Small intestine (tissue), 7 donors: ENCODE data around the gene CASK. TPM values are rescaled to one million over a fixed set of nuclear protein-coding genes. Genes with fewer than 3 reads are reported as not detected.
"Not testable (repeated sequence)": the region's sequence is repeated elsewhere in the genome, so short reads cannot be mapped to it uniquely, and the experiment has no call there.

Experiments
- DNase-seq, 2 donors: peaks; one replicate each; pipeline versions ENCODE4 v3.0.0 to v3.0.0-alpha.2; 2013
- FAIRE-seq: peaks from 2 replicates; lab custom pipeline; 2012; peaks lifted over from hg19 to GRCh38; lab: Jason Lieb, UNC
- H3K27ac ChIP-seq, 3 donors: one replicate each; pipeline ENCODE4 v1.5.1; 2013; ENCODE audit warnings: low read length in 2 of 3, mild to moderate bottlenecking in 2 of 3, control low read depth in 1 of 3, inconsistent platforms in 1 of 3, low read depth in 1 of 3, moderate library complexity in 1 of 3
- H3K27me3 ChIP-seq, 3 donors: one replicate each; pipeline ENCODE4 v1.6.1; 2013; ENCODE audit warnings: low read length in 3 of 3, inconsistent platforms in 1 of 3; ENCODE audit not compliant: control insufficient read depth in 3 of 3, insufficient read depth in 3 of 3
- H3K36me3 ChIP-seq, 3 donors: one replicate each; pipeline ENCODE4 v1.6.1; 2013; ENCODE audit warnings: low read length in 3 of 3, inconsistent platforms in 1 of 3, low read depth in 1 of 3, mild to moderate bottlenecking in 1 of 3, moderate library complexity in 1 of 3; ENCODE audit not compliant: control insufficient read depth in 3 of 3, insufficient read depth in 2 of 3
- H3K4me1 ChIP-seq, 3 donors: one replicate each; pipeline ENCODE4 v1.6.1; 2013; ENCODE audit warnings: low read length in 2 of 3, inconsistent platforms in 1 of 3, low read depth in 1 of 3, mild to moderate bottlenecking in 1 of 3, moderate library complexity in 1 of 3; ENCODE audit not compliant: control insufficient read depth in 3 of 3, insufficient read depth in 2 of 3
- H3K4me3 ChIP-seq, 3 donors: one replicate each; pipeline ENCODE4 v1.5.1; 2013; ENCODE audit warnings: low read length in 3 of 3, control low read depth in 1 of 3, inconsistent platforms in 1 of 3, low read depth in 1 of 3, mild to moderate bottlenecking in 1 of 3, moderate library complexity in 1 of 3
- H3K9me3 ChIP-seq, 2 donors: one replicate each; pipeline ENCODE4 v1.6.1; 2013; ENCODE audit warnings: low read depth in 1 of 2, low read length in 1 of 2; ENCODE audit not compliant: control insufficient read depth in 2 of 2, insufficient read depth in 1 of 2
- WGBS, 3 donors: extraction: QIAGEN DNeasy Blood & Tissue Kit; methylation state at CpG; one replicate each; pipeline ENCODE4 v1.1.7; 2013; 5-methylcytosine and 5-hydroxymethylcytosine counted together
- polyA plus RNA-seq, 4 donors: library from polyadenylated mRNA; stranded (reverse) in 3 of 4; unstranded in 1 of 4; fragments of 200-250 nt in 3 of 4; fragments of 120-200 nt in 1 of 4; gene quantifications; one replicate each; pipeline versions ENCODE4 v1.2.1 to v1.2.3, GENCODE V29; 2013
- donor health status: healthy with polysubstance abuse.
- donor health status: control.
- donor health status: control.
- donor health status: Bipolar disorder and iron deficiency.
- donor health status: healthy.

Gene CASK
- polyA plus RNA-seq, 4 donors, result 16.5 to 77.8 (median 25.2) TPM

DNA sequence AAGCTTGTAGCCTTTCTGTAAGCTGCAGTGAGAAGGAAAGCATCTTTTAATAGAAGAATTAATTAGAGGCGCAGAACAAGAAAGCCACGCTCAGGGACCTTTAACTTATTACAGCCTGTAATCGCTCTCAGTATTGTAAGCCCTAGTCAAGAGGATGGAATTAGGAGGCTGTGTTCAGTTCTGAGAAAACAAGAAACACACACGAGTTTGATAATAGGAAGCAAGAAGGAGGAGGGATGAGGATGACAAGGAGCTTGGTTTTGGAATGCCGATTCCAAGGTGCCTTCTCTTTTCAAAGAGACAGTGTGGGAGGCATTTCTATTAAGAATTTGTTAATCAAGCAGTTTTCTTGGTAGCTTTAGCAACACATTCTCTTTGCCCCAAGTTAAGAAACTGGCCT, 406.9 kb downstream of the CASK start:
- FAIRE-seq (no peak), DNase-seq (no peak)
- no peaks in the 10 kb centered on the region for H3K4me1 ChIP-seq
- H3K27ac ChIP-seq, result no peak overlapping the region
- H3K27me3 ChIP-seq, result no peaks in the 10 kb centered on the region
- H3K9me3 ChIP-seq, result no peaks in the 10 kb centered on the region
- H3K36me3 ChIP-seq, result peaks cover 0 to 22% (median 0%) of the 10 kb centered on the region in 3 donors
- WGBS, 3 donors, result 81 to 84% (median 83%) methylated on average over 5 of the region's 5 CpGs
- H3K4me3 ChIP-seq, result no peak overlapping the region

- Histone ChIP-seq H3K27me3 (no peaks in the 10 kb centered on the region), H3K36me3 (peaks cover 0 to 16% (median 0%) of the 10 kb centered on the region in 3 donors), H3K4me3 (no peak overlapping the region), H3K27ac (no peak overlapping the region), H3K4me1 (no peaks in the 10 kb centered on the region), H3K9me3 (no peaks in the 10 kb centered on the region)
- DNase-seq (no peak), FAIRE-seq (no peak)
- 82 to 96% (median 92%) methylated on average over 12 of the region's 12 CpGs for WGBS, 3 donors
These were observed 408.0 kb downstream of the CASK start for GRCh38 chrX:41515376-41515775.

DNA sequence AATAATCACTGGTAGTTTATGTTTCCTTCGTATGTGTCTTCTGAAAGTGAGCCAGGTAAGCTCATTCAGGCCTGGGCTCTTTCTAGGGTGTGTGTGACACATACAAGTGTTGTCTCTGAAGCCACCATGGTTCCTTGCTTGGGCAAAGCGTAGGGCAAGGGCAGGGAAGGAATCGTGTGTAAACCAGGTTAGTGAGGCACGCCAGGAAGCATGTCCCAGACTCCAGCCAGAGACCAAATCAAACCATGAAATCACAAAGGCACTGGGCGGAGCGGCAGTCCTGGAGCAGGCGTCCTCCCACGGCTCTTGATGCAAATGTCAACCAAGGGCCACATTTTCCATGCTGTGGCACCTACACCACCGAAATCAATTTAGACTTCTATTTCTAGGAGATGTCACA, 409.2 kb downstream of the CASK start:
- 78 to 82% (median 79%) methylated on average over 9 of the region's 9 CpGs for WGBS, 3 donors

GRCh38 chrX:41512853-41513252, 410.5 kb downstream of the CASK start:
- WGBS, 3 donors, result 83 to 88% (median 87%) methylated on average over 7 of the region's 7 CpGs
- H3K9me3 ChIP-seq, H3K36me3 ChIP-seq, DNase-seq, H3K4me3 ChIP-seq, FAIRE-seq, H3K27ac ChIP-seq, H3K4me1 ChIP-seq, H3K27me3 ChIP-seq: not testable (repeated sequence)

More for the DNA sequence above, 409.2 kb downstream of the CASK start:
- Histone ChIP-seq H3K9me3 (no peaks in the 10 kb centered on the region), H3K4me3 (no peak overlapping the region), H3K36me3 (peaks cover 0 to 14% (median 0%) of the 10 kb centered on the region in 3 donors), H3K4me1 (no peaks in the 10 kb centered on the region), H3K27ac (no peak overlapping the region), H3K27me3 (no peaks in the 10 kb centered on the region)
- no peak for FAIRE-seq
- no peak for DNase-seq

DNA sequence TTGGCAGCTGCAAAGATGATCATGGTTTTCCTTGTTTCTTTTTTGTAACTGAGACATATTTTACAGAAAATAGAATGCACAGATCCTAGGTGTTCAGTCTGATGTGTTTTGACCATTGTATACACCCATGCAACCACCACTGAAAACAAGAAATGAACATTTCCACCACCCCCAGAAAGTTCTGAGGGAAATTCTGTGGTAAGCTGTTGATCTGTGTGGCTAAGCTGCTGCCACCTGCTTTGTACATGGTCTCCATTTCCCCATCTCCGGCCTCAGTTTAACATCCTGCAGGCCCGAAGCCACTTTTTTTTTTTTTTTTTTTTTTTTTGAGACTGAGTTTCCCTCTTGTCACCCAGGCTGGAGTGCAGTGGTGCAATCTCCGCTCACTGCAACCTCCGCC, 411.0 kb downstream of the CASK start:
- Histone ChIP-seq H3K27me3 (no peaks in the 10 kb centered on the region), H3K27ac (no peak overlapping the region), H3K9me3 (no peaks in the 10 kb centered on the region), H3K4me1 (no peaks in the 10 kb centered on the region), H3K4me3 (no peak overlapping the region), H3K36me3 (peaks cover 0 to 2% (median 0%) of the 10 kb centered on the region in 3 donors)
- FAIRE-seq (peak; percentile 23), DNase-seq (peak in 1 of 2 donors; percentile 17)
- 73 to 95% (median 93%) methylated on average over 3 to 4 of the region's 4 CpGs for WGBS, 3 donors

DNA sequence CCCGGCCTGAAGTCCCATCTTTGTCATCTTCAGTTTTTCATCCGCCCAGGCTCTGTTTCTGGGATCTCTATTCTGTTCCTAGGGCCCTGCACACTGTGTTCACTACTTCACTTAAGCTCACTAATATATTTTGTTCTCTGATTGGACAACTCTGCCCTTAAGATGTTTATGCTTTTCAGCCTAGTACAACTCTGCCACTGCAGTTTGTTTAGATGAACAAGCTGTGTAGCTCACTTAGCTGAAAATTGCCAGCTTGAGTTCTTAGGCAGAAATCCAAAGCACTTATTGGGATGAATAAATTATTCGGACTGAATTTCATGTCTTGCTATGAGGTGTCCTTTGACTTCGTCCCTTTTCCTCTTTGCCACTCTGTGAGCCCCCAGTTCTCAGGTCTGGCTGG, 415.4 kb downstream of the CASK start:
- no peaks in the 10 kb centered on the region for H3K9me3 ChIP-seq
- FAIRE-seq (no peak), DNase-seq (no peak)
- H3K4me3 ChIP-seq, result no peak overlapping the region
- H3K4me1 ChIP-seq, result no peaks in the 10 kb centered on the region
- 70 to 89% (median 85%) methylated on average over 4 of the region's 4 CpGs for WGBS, 3 donors
- no peaks in the 10 kb centered on the region for H3K27me3 ChIP-seq
- H3K27ac ChIP-seq, result no peak overlapping the region
- no peaks in the 10 kb centered on the region for H3K36me3 ChIP-seq

- Histone ChIP-seq H3K9me3 (no peaks in the 10 kb centered on the region), H3K4me3 (no peak overlapping the region), H3K27me3 (no peaks in the 10 kb centered on the region), H3K36me3 (no peaks in the 10 kb centered on the region), H3K4me1 (no peaks in the 10 kb centered on the region), H3K27ac (no peak overlapping the region)
- DNase-seq (no peak), FAIRE-seq (peak; percentile 44)
- WGBS, 3 donors, result 94 to 97% (median 95%) methylated on average over 1 of the region's 1 CpG
These were observed 421.4 kb downstream of the CASK start for GRCh38 chrX:41502004-41502403.

GRCh38 chrX:41499984-41500383, 423.4 kb downstream of the CASK start:
- Histone ChIP-seq H3K9me3 (no peaks in the 10 kb centered on the region), H3K4me3 (no peak overlapping the region), H3K27me3 (no peaks in the 10 kb centered on the region), H3K36me3 (no peaks in the 10 kb centered on the region), H3K27ac (no peak overlapping the region), H3K4me1 (no peaks in the 10 kb centered on the region)
- DNase-seq (no peak), FAIRE-seq (no peak)
- 65 to 86% (median 78%) methylated on average over 3 of the region's 3 CpGs for WGBS, 3 donors

DNA sequence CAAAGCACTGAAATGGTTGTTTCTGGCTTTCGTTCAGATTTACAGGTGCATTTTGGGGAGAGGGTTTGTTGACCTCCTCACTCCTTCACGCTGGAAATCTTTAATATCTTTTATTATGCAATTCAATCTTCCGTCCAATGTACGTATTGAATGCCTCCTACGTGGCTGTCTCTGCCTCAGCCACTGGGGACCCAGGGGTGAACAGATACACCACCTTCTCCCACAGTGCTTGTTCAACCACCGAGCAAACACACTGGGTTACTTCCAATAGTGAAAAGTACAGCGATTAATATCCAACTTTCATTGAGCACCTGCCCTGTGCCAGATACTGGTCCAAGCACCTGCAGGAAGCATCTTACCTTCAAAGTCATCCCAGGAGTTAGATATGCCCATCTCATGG, 424.2 kb downstream of the CASK start:
- no peak overlapping the region for H3K27ac ChIP-seq
- WGBS, 3 donors, result 72 to 85% (median 83%) methylated on average over 7 of the region's 7 CpGs
- no peaks in the 10 kb centered on the region for H3K27me3 ChIP-seq
- no peaks in the 10 kb centered on the region for H3K9me3 ChIP-seq
- no peak for FAIRE-seq
- DNase-seq, result no peak
- H3K4me1 ChIP-seq, result no peaks in the 10 kb centered on the region
- no peak overlapping the region for H3K4me3 ChIP-seq
- no peaks in the 10 kb centered on the region for H3K36me3 ChIP-seq
